HG03469 (cell line): ENCODE measurements around the gene VWA2.

Experiments used
- ATAC-seq: cut with Tn5 transposase; IDR thresholded peaks from one replicate; pipeline ENCODE4 v1.9.1; 2021; ENCODE audit warnings: mild to moderate bottlenecking, moderate library complexity, moderate number of reproducible peaks; ENCODE audit not compliant: unreplicated experiment

VWA2 gene

GRCh38 chr10:114274616-114275453, 35.8 kb downstream of the VWA2 start:
- no peak for ATAC-seq

- no peak for ATAC-seq
Measured at GRCh38 chr10:114276066-114276465, 37.0 kb downstream of the VWA2 start.

GRCh38 chr10:114276671-114277070, 37.6 kb downstream of the VWA2 start:
- ATAC-seq: no peak

GRCh38 chr10:114278140-114278883, 39.3 kb downstream of the VWA2 start:
- ATAC-seq: no peak

GRCh38 chr10:114278884-114279191, 39.8 kb downstream of the VWA2 start:
- no peak for ATAC-seq

GRCh38 chr10:114279289-114279688, 40.2 kb downstream of the VWA2 start:
- no peak for ATAC-seq

- ATAC-seq: no peak
Measured at GRCh38 chr10:114279901-114280644, 41.0 kb downstream of the VWA2 start.

GRCh38 chr10:114281006-114281405, 42.0 kb downstream of the VWA2 start:
- no peak for ATAC-seq

GRCh38 chr10:114281461-114281860, 42.4 kb downstream of the VWA2 start:
- ATAC-seq: no peak

GRCh38 chr10:114282526-114282925, 43.5 kb downstream of the VWA2 start:
- no peak for ATAC-seq

GRCh38 chr10:114283091-114283490, 44.0 kb downstream of the VWA2 start:
- ATAC-seq: no peak

- no peak for ATAC-seq
Measured at GRCh38 chr10:114283535-114284234, 44.6 kb downstream of the VWA2 start.

- ATAC-seq: no peak
Measured at GRCh38 chr10:114284346-114285071, 45.5 kb downstream of the VWA2 start.

- ATAC-seq: no peak
Measured at GRCh38 chr10:114285961-114286441, 46.9 kb downstream of the VWA2 start.

GRCh38 chr10:114286921-114287320, 47.9 kb downstream of the VWA2 start:
- ATAC-seq: no peak

GRCh38 chr10:114288424-114289095, 49.5 kb downstream of the VWA2 start:
- no peak for ATAC-seq

- no peak for ATAC-seq
Measured at GRCh38 chr10:114289096-114289436, 50.0 kb downstream of the VWA2 start.

GRCh38 chr10:114290038-114290437, 51.0 kb downstream of the VWA2 start:
- no peak for ATAC-seq

- no peak for ATAC-seq
Measured at GRCh38 chr10:114291076-114291475, 52.0 kb downstream of the VWA2 start.

- ATAC-seq: no peak
Measured at GRCh38 chr10:114291516-114291915, 52.5 kb downstream of the VWA2 start.
